Measurements from ENCODE around the gene RMND1.
"Not testable (repeated sequence)": the region's sequence is repeated elsewhere in the genome, so short reads cannot be mapped to it uniquely, and the experiment has no call there.

RMND1 gene

GRCh38 chr6:151359486-151359885 is 92.4 kb downstream of the RMND1 start:
- Histone ChIP-seq H2AFZ (ENCODE audit: low read length) (no peak overlapping the region), H3K4me2 (ENCODE audit: low read depth, low read length, poor library complexity, severe bottlenecking) (no peak overlapping the region), H4K20me1 (ENCODE audit: insufficient read depth, low read length, poor library complexity, severe bottlenecking) (no peaks in the 10 kb centered on the region), H3K9me3 (ENCODE audit: insufficient read depth, low read depth, low read length) (no peaks in the 10 kb centered on the region), H3K36me3 (ENCODE audit: insufficient read depth, low read length) (peaks cover 4% of the 10 kb centered on the region; the same call in 1 of the 2 replicates), H3K9me2 (replicated peaks; ENCODE audit: low read depth, low read length) (no peaks in the 10 kb centered on the region), H3F3A (ENCODE audit: low read depth) (no peaks in the 10 kb centered on the region), H3K79me2 (ENCODE audit: insufficient read depth, low read length) (no peaks in the 10 kb centered on the region), H3K27me3 (ENCODE audit: insufficient read depth, low read length, poor library complexity, severe bottlenecking) (no peaks in the 10 kb centered on the region), H3K4me3 (ENCODE audit: low read length, poor library complexity, severe bottlenecking) (no peak overlapping the region), H3K9ac (ENCODE audit: low read depth, low read length, poor library complexity, severe bottlenecking) (no peak overlapping the region), H3K4me1 (ENCODE audit: insufficient read depth, low read length, poor library complexity, severe bottlenecking) (no peaks in the 10 kb centered on the region)
- no peak for TF ChIP-seq CTCF (conservative IDR thresholded peaks at IDR 0.05; ENCODE audit: low read length)

- no peaks in the 10 kb centered on the region for H3F3A ChIP-seq (ENCODE audit: low read depth)
- H2AFZ ChIP-seq (ENCODE audit: low read length) = no peak overlapping the region
- no peak for TF ChIP-seq CTCF (conservative IDR thresholded peaks at IDR 0.05; ENCODE audit: low read length)
- no peak for TF ChIP-seq EZH2phosphoT487 (IDR thresholded peaks at IDR 0.05; ENCODE audit: borderline replicate concordance)
- H3K9me2 ChIP-seq (replicated peaks; ENCODE audit: low read depth, low read length) = no peaks in the 10 kb centered on the region
- no peaks in the 10 kb centered on the region for H3K27me3 ChIP-seq (ENCODE audit: insufficient read depth, low read length, poor library complexity, severe bottlenecking)
- no peaks in the 10 kb centered on the region for H3K79me2 ChIP-seq (ENCODE audit: insufficient read depth, low read length)
- H3K4me2 ChIP-seq (ENCODE audit: low read depth, low read length, poor library complexity, severe bottlenecking) = no peak overlapping the region
- H3K9me3 ChIP-seq (ENCODE audit: insufficient read depth, low read depth, low read length) = no peaks in the 10 kb centered on the region
- no peaks in the 10 kb centered on the region for H3K4me1 ChIP-seq (ENCODE audit: insufficient read depth, low read length, poor library complexity, severe bottlenecking)
- no peaks in the 10 kb centered on the region for H4K20me1 ChIP-seq (ENCODE audit: insufficient read depth, low read length, poor library complexity, severe bottlenecking)
- H3K9ac ChIP-seq (ENCODE audit: low read depth, low read length, poor library complexity, severe bottlenecking) = no peak overlapping the region
- H3K4me3 ChIP-seq (ENCODE audit: low read length, poor library complexity, severe bottlenecking) = no peak overlapping the region
- H3K36me3 ChIP-seq (ENCODE audit: insufficient read depth, low read length) = no peaks in the 10 kb centered on the region
Measured at GRCh38 chr6:151358475-151358874, 93.5 kb downstream of the RMND1 start.

GRCh38 chr6:151357758-151358436 is 94.0 kb downstream of the RMND1 start:
- Histone ChIP-seq H4K20me1 (ENCODE audit: insufficient read depth, low read length, poor library complexity, severe bottlenecking) (no peaks in the 10 kb centered on the region), H3K9me2 (replicated peaks; ENCODE audit: low read depth, low read length) (no peaks in the 10 kb centered on the region), H3K27me3 (ENCODE audit: insufficient read depth, low read length, poor library complexity, severe bottlenecking) (no peaks in the 10 kb centered on the region), H2AFZ (ENCODE audit: low read length) (no peak overlapping the region), H3K9ac (ENCODE audit: low read depth, low read length, poor library complexity, severe bottlenecking) (no peak overlapping the region), H3K4me3 (ENCODE audit: low read length, poor library complexity, severe bottlenecking) (no peak overlapping the region), H3K4me1 (ENCODE audit: insufficient read depth, low read length, poor library complexity, severe bottlenecking) (no peaks in the 10 kb centered on the region), H3K79me2 (ENCODE audit: insufficient read depth, low read length) (no peaks in the 10 kb centered on the region), H3F3A (ENCODE audit: low read depth) (no peaks in the 10 kb centered on the region), H3K9me3 (ENCODE audit: insufficient read depth, low read depth, low read length) (no peaks in the 10 kb centered on the region), H3K36me3 (ENCODE audit: insufficient read depth, low read length) (no peaks in the 10 kb centered on the region), H3K4me2 (ENCODE audit: low read depth, low read length, poor library complexity, severe bottlenecking) (no peak overlapping the region)
- TF ChIP-seq CTCF (conservative IDR thresholded peaks at IDR 0.05; ENCODE audit: low read length) (no peak), EZH2phosphoT487 (IDR thresholded peaks at IDR 0.05; ENCODE audit: borderline replicate concordance) (no peak)

GRCh38 chr6:151356983-151357382 is 94.9 kb downstream of the RMND1 start:
- H3K27me3 ChIP-seq (ENCODE audit: insufficient read depth, low read length, poor library complexity, severe bottlenecking); H4K20me1 ChIP-seq (ENCODE audit: insufficient read depth, low read length, poor library complexity, severe bottlenecking); H2AFZ ChIP-seq (ENCODE audit: low read length); H3K9me2 ChIP-seq (replicated peaks; ENCODE audit: low read depth, low read length); H3K79me2 ChIP-seq (ENCODE audit: insufficient read depth, low read length); H3K4me2 ChIP-seq (ENCODE audit: low read depth, low read length, poor library complexity, severe bottlenecking); H3K9me3 ChIP-seq (ENCODE audit: insufficient read depth, low read depth, low read length); H3K36me3 ChIP-seq (ENCODE audit: insufficient read depth, low read length); H3K9ac ChIP-seq (ENCODE audit: low read depth, low read length, poor library complexity, severe bottlenecking); H3F3A ChIP-seq (ENCODE audit: low read depth); H3K4me3 ChIP-seq (ENCODE audit: low read length, poor library complexity, severe bottlenecking); H3K4me1 ChIP-seq (ENCODE audit: insufficient read depth, low read length, poor library complexity, severe bottlenecking): not testable (repeated sequence)

Data from Loucy (cell line).